H1 (cell line): ENCODE measurements around the gene UBR7. TPM values are rescaled to one million over a fixed set of nuclear protein-coding genes. Genes with fewer than 3 reads are reported as not detected.

Experiments used
- CTCF ChIA-PET: fragments of 300-600 bp; sonication (Branson Sonifier 250); formaldehyde crosslinking; loops from one replicate; lab custom pipeline; 2021; ENCODE audit not compliant: partially characterized antibody; lab: Charles Lee
- POLR2A ChIA-PET: fragments of 300-600 bp; sonication (Branson Sonifier 250); formaldehyde crosslinking; loops from one replicate; lab custom pipeline; 2021; ENCODE audit warnings: inconsistent platforms; ENCODE audit not compliant: partially characterized antibody; lab: Charles Lee
- DNase-seq, 2 experiments: peaks; one replicate each; pipeline versions ENCODE4 v3.0.0 to v3.0.0-alpha.2; 2010 to 2022; ENCODE audit warnings: low spot score in 2 of 2, low read depth in 1 of 2, mixed read lengths in 1 of 2
- FAIRE-seq: peaks from 2 replicates; lab custom pipeline; 2011; peaks lifted over from hg19 to GRCh38; lab: Jason Lieb, UNC
- H2AFZ ChIP-seq: 2 replicates; pipeline ENCODE4 v1.8.1; 2012; ENCODE audit warnings: low read length, inconsistent platforms
- H2AK5ac ChIP-seq: 2 replicates; pipeline ENCODE4 v1.6.1; 2013; ENCODE audit warnings: low read depth, low read length
- H2BK120ac ChIP-seq: replicated peaks from 2 replicates; pipeline ENCODE3; 2013; ENCODE audit warnings: low read depth, low read length, inconsistent platforms
- H2BK12ac ChIP-seq: 2 replicates; pipeline ENCODE4 v1.6.1; 2013; ENCODE audit warnings: low read depth, low read length
- H2BK15ac ChIP-seq: 2 replicates; pipeline ENCODE4 v1.6.1; 2013; ENCODE audit warnings: low read length
- H2BK20ac ChIP-seq: 2 replicates; pipeline ENCODE4 v1.6.1; 2013; ENCODE audit warnings: low read length
- H2BK5ac ChIP-seq: 2 replicates; pipeline ENCODE4 v1.6.1; 2013; ENCODE audit warnings: low read depth, low read length
- H3K14ac ChIP-seq: 2 replicates; pipeline ENCODE4 v1.6.1; 2013; ENCODE audit warnings: inconsistent platforms; ENCODE audit not compliant: insufficient read length
- H3K18ac ChIP-seq: 2 replicates; pipeline ENCODE4 v1.6.1; 2013; ENCODE audit warnings: low read length; ENCODE audit errors: extremely low read depth
- H3K23ac ChIP-seq: 2 replicates; pipeline ENCODE4 v1.6.1; 2013; ENCODE audit warnings: inconsistent platforms; ENCODE audit not compliant: insufficient read length
- H3K23me2 ChIP-seq: 2 replicates; pipeline ENCODE4 v1.6.1; 2013; ENCODE audit warnings: low read depth, low read length
- H3K27ac ChIP-seq: 2 replicates; pipeline ENCODE4 v1.6.1; 2011; ENCODE audit warnings: low read depth, low read length, inconsistent platforms
- H3K27me3 ChIP-seq, 4 experiments: replicated peaks in 1 of 4; 1 replicate in 1 of 4; 2 replicates in 3 of 4; pipeline versions ENCODE4 v1.6.1 to v1.8.1; 2011 to 2013; ENCODE audit warnings: low read length in 3 of 4, mild to moderate bottlenecking in 3 of 4, inconsistent platforms in 2 of 4, mixed read lengths in 2 of 4, moderate library complexity in 1 of 4; ENCODE audit not compliant: control insufficient read depth in 3 of 4, insufficient read depth in 3 of 4; ENCODE audit errors: extremely low read depth in 1 of 4
- H3K36me3 ChIP-seq, 4 experiments: 2 replicates each; pipeline versions ENCODE4 v1.6.1 to v1.8.1; 2011 to 2013; ENCODE audit warnings: mild to moderate bottlenecking in 4 of 4, low read length in 3 of 4, moderate library complexity in 2 of 4, control low read depth in 1 of 4, inconsistent platforms in 1 of 4; ENCODE audit not compliant: insufficient read depth in 4 of 4, control insufficient read depth in 2 of 4
- H3K4ac ChIP-seq: replicated peaks from 2 replicates; pipeline ENCODE3; 2013; ENCODE audit warnings: low read length, low read depth, mixed read lengths, inconsistent platforms; ENCODE audit not compliant: insufficient read length
- H3K4me1 ChIP-seq, 4 experiments: replicated peaks in 1 of 4; 1 replicate in 1 of 4; 2 replicates in 3 of 4; pipeline versions ENCODE4 v1.6.1 to v1.8.1; 2011 to 2013; ENCODE audit warnings: low read length in 3 of 4, inconsistent platforms in 2 of 4, mixed read lengths in 1 of 4; ENCODE audit not compliant: insufficient read depth in 4 of 4, control insufficient read depth in 3 of 4
- H3K4me2 ChIP-seq, 2 experiments: 2 replicates each; pipeline versions ENCODE4 v1.6.1 to v1.8.1; 2011 to 2013; ENCODE audit warnings: low read depth in 2 of 2, low read length in 2 of 2, control low read depth in 1 of 2, inconsistent platforms in 1 of 2, mild to moderate bottlenecking in 1 of 2; ENCODE audit not compliant: insufficient read depth in 1 of 2
- H3K4me3 ChIP-seq, 4 experiments: fragments of 200-600, 300-600 bp in 1 of 4; sonication (generic), shearing (Covaris generic), sonication (Bioruptor Twin) in 1 of 4; 2 replicates each; pipeline versions ENCODE4 v1.5.1 to v1.8.1; 2011 to 2016; ENCODE audit warnings: low read length in 4 of 4, low read depth in 3 of 4, control low read depth in 2 of 4, inconsistent platforms in 2 of 4, mild to moderate bottlenecking in 2 of 4, mixed read lengths in 1 of 4, moderate library complexity in 1 of 4; ENCODE audit not compliant: insufficient read depth in 2 of 4; ENCODE audit errors: extremely low read depth in 1 of 4
- H3K56ac ChIP-seq: replicated peaks from 2 replicates; pipeline ENCODE3; 2013; ENCODE audit warnings: low read depth, mild to moderate bottlenecking, mixed read lengths, low read length, inconsistent platforms; ENCODE audit not compliant: insufficient read length
- H3K79me1 ChIP-seq: 2 replicates; pipeline ENCODE4 v1.6.1; 2013; ENCODE audit warnings: low read depth, low read length, control low read depth
- H3K79me2 ChIP-seq, 2 experiments: 2 replicates each; pipeline versions ENCODE4 v1.6.1 to v1.8.1; 2012 to 2013; ENCODE audit warnings: low read length in 2 of 2, mild to moderate bottlenecking in 2 of 2, inconsistent platforms in 1 of 2; ENCODE audit not compliant: insufficient read depth in 2 of 2, control insufficient read depth in 1 of 2
- H3K9ac ChIP-seq, 4 experiments: replicated peaks in 1 of 4; 1 replicate in 1 of 4; 2 replicates in 3 of 4; pipeline versions ENCODE4 v1.6.1 to v1.8.1; 2011 to 2013; ENCODE audit warnings: low read depth in 3 of 4, low read length in 3 of 4, control low read depth in 2 of 4, mild to moderate bottlenecking in 2 of 4, moderate library complexity in 2 of 4, inconsistent platforms in 1 of 4; ENCODE audit errors: extremely low read depth in 1 of 4
- H3K9me3 ChIP-seq, 2 experiments: 2 replicates each; pipeline versions ENCODE4 v1.6.1 to v1.8.1; 2012 to 2013; ENCODE audit warnings: mild to moderate bottlenecking in 2 of 2, moderate library complexity in 2 of 2, control low read depth in 1 of 2, inconsistent platforms in 1 of 2, low read depth in 1 of 2, low read length in 1 of 2, mixed read lengths in 1 of 2; ENCODE audit not compliant: insufficient read depth in 2 of 2
- H4K20me1 ChIP-seq, 2 experiments: replicated peaks in 1 of 2; 2 replicates each; pipeline versions ENCODE3 to v1.8.1; 2011 to 2013; ENCODE audit warnings: inconsistent platforms in 2 of 2, low read length in 2 of 2, mild to moderate bottlenecking in 1 of 2; ENCODE audit not compliant: insufficient read depth in 2 of 2, control insufficient read depth in 1 of 2
- H4K5ac ChIP-seq: 2 replicates; pipeline ENCODE4 v1.6.1; 2013; ENCODE audit warnings: low read length, low read depth, mixed read lengths, inconsistent platforms; ENCODE audit not compliant: insufficient read length
- H4K8ac ChIP-seq: 2 replicates; pipeline ENCODE4 v1.8.0; 2013; ENCODE audit warnings: mild to moderate bottlenecking, moderate library complexity, low read length, inconsistent platforms; ENCODE audit not compliant: insufficient read depth; ENCODE audit errors: extremely low read depth
- H4K91ac ChIP-seq: replicated peaks from 2 replicates; pipeline ENCODE3; 2013; ENCODE audit warnings: low read length, mixed read lengths, inconsistent platforms; ENCODE audit not compliant: insufficient read length
- CHD2 ChIP-seq: IDR thresholded peaks from 2 replicates; pipeline ENCODE4 v1.6.1; 2012; ENCODE audit warnings: low read length, improper control_type of control experiment
- GTF2F1 ChIP-seq: IDR thresholded peaks from 2 replicates; pipeline ENCODE4 v1.6.1; 2012; ENCODE audit warnings: low read depth, low read length, improper control_type of control experiment, borderline replicate concordance
- KDM5A ChIP-seq: fragments of 200-600 bp; IDR thresholded peaks from 2 replicates; pipeline ENCODE4 v1.7.1; 2012; ENCODE audit warnings: mild to moderate bottlenecking, low read length, inconsistent platforms, mixed read lengths
- PHF8 ChIP-seq: fragments of 200-600 bp; sonication (generic); conservative IDR thresholded peaks from 2 replicates; pipeline ENCODE4 v1.7.1; 2012; ENCODE audit warnings: low read depth, mild to moderate bottlenecking, inconsistent platforms, low read length, moderate library complexity
- POLR2AphosphoS5 ChIP-seq: IDR thresholded peaks from 2 replicates; pipeline ENCODE4 v1.6.1; 2011; ENCODE audit warnings: low read depth, low read length
- TBP ChIP-seq: IDR thresholded peaks from 2 replicates; pipeline ENCODE4 v1.6.1; 2011; ENCODE audit warnings: low read depth, low read length, improper control_type of control experiment
- WGBS, 2 experiments: shearing (Covaris generic) in 1 of 2; methylation state at CpG; one replicate each; pipeline versions ENCODE4 v1.1.6 to v1.1.7; 2013 to 2015; ENCODE audit warnings: low lambda C conversion rate in 2 of 2, mixed read lengths in 2 of 2, inconsistent platforms in 1 of 2, low coverage in 1 of 2, missing lambda C conversion rate in 1 of 2; ENCODE audit not compliant: insufficient replicate concordance in 2 of 2, insufficient coverage in 1 of 2, insufficient read length in 1 of 2; ENCODE audit errors: extremely low coverage in 1 of 2, missing lambda C conversion rate in 1 of 2; 5-methylcytosine and 5-hydroxymethylcytosine counted together
- polyA plus RNA-seq, 7 experiments: library from polyadenylated mRNA; depleted of rRNA in 3 of 7; stranded (reverse) in 5 of 7; unstranded in 2 of 7; fragments of >200 nt in 5 of 7; fragments of 200-250 nt in 2 of 7; gene quantifications; 1 replicate in 5 of 7; 2 replicates in 1 of 7; 4 replicates in 1 of 7; pipeline versions ENCODE4 v1.2.1 to v1.2.3, GENCODE V29; 2011 to 2013; ENCODE audit warnings: missing spikeins in 2 of 7, mixed read lengths in 2 of 7
- total RNA-seq: library from RNA; stranded (reverse); fragmentation: NEBNext Ultra II Directional; extraction: Animal tissue kit (Norgen Biotek cat#: 25700); gene quantifications from 2 replicates; pipeline ENCODE4 v1.2.1, GENCODE V29; 2021
- TF ChIP-seq, protein P1 (sequence below), 3 experiments: IDR thresholded peaks; 1 replicate in 2 of 3; 2 replicates in 1 of 3; pipeline versions ENCODE4 v1.5.1 to v1.6.1; 2011; ENCODE audit warnings: low read length in 3 of 3, mild to moderate bottlenecking in 3 of 3, inconsistent platforms in 2 of 3, low read depth in 1 of 3, moderate library complexity in 1 of 3; ENCODE audit not compliant: insufficient read depth in 1 of 3; ENCODE audit errors: control extremely low read depth in 1 of 3
- TF ChIP-seq, protein P2 (sequence below): IDR thresholded peaks from 2 replicates; pipeline ENCODE4 v1.6.1; 2011; ENCODE audit warnings: low read length, improper control_type of control experiment

The UBR7 gene
- total and polyA plus RNA-seq, 2 of the 8 experiments (the other 6 are each of a cell fraction or from before 2014, with no cell fraction given), result 20.1 to 28.4 TPM

DNA sequence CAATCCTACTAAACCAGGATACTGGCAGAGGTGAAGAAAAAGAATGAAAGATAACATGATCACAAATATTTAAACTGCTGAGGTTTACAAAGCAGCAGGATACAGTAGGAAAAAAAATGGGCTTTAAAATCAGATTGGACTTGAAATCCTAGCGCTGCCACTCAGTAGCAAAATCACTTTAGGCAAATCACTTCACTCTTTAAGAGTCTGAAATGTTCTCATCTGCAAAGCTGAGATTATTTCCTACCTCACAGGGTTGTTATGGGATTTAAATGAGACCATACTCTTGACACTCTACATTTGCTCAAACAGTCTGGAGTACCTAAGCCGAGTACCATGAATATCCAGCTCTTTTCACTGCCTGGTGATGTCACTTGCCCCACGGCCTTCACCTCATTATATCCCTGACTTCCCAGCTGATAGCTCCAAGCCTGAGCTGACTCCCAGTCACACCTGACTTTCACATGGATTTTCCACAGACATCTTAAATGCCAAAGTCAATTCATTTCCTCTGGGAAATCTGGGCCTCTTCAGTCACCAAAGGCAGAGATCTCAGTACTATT, 60.2 kb downstream of the UBR7 start:
- H3K79me1 ChIP-seq, result peaks cover 2% of the 10 kb centered on the region; the same call in 1 of the 2 replicates
- H3K14ac ChIP-seq, result no peak overlapping the region
- H2AFZ ChIP-seq, result no peak overlapping the region
- no peak overlapping the region for H3K4me2 ChIP-seq
- peaks cover 0 to 8% (median 2%) of the 10 kb centered on the region in 4 experiments; a peak in 4 of 8 replicates for H3K36me3 ChIP-seq
- CTCF ChIA-PET, result interaction anchor here (0.7 to 0.8 kb wide), 2 partner anchors 9 to 51 kb away, joined by 3 read pairs; no protein-coding TSS in a partner anchor
- H2BK5ac ChIP-seq, result no peak overlapping the region
- H3K9me3 ChIP-seq, result no peaks in the 10 kb centered on the region
- H2BK20ac ChIP-seq, result no peak overlapping the region
- H2BK15ac ChIP-seq, result no peak overlapping the region
- no peak overlapping the region for H3K56ac ChIP-seq
- H2AK5ac ChIP-seq, result no peak overlapping the region
- H4K20me1 ChIP-seq, result peaks cover 0 to 2% of the 10 kb centered on the region in 2 experiments
- FAIRE-seq (no peak), DNase-seq (no peak)
- no peak overlapping the region for H4K5ac ChIP-seq
- H3K23me2 ChIP-seq, result no peaks in the 10 kb centered on the region; the same call in 1 of the 2 replicates
- H3K27me3 ChIP-seq, result no peaks in the 10 kb centered on the region
- no peak overlapping the region for H4K8ac ChIP-seq
- no peak overlapping the region for H4K91ac ChIP-seq
- no peak overlapping the region for H3K18ac ChIP-seq
- no peaks in the 10 kb centered on the region for H3K4me1 ChIP-seq
- H2BK12ac ChIP-seq, result no peak overlapping the region
- H3K4me3 ChIP-seq, result no peak overlapping the region
- no peak overlapping the region for H3K27ac ChIP-seq
- 88% methylated on average over 3 of the region's 3 CpGs; no CpG with 5 or more reads in 1 of the 2 experiments for WGBS, 2 experiments
- H3K9ac ChIP-seq, result no peak overlapping the region
- peaks cover 0 to 2% of the 10 kb centered on the region in 2 experiments; a peak in 1 of 4 replicates for H3K79me2 ChIP-seq
- no peak overlapping the region for H3K23ac ChIP-seq
- H3K4ac ChIP-seq, result no peak overlapping the region
- no peak overlapping the region for H2BK120ac ChIP-seq
- POLR2A ChIA-PET, result interaction anchor here (1.0 kb wide), 1 partner anchor 13 kb away, joined by 4 read pairs; no protein-coding TSS in a partner anchor
- no peak for TF ChIP-seq TBP
- TF ChIP-seq POLR2AphosphoS5, result no peak
- no peak for TF ChIP-seq KDM5A
- no peak for TF ChIP-seq PHF8
- no peak for TF ChIP-seq GTF2F1
- TF ChIP-seq, protein P1, sequence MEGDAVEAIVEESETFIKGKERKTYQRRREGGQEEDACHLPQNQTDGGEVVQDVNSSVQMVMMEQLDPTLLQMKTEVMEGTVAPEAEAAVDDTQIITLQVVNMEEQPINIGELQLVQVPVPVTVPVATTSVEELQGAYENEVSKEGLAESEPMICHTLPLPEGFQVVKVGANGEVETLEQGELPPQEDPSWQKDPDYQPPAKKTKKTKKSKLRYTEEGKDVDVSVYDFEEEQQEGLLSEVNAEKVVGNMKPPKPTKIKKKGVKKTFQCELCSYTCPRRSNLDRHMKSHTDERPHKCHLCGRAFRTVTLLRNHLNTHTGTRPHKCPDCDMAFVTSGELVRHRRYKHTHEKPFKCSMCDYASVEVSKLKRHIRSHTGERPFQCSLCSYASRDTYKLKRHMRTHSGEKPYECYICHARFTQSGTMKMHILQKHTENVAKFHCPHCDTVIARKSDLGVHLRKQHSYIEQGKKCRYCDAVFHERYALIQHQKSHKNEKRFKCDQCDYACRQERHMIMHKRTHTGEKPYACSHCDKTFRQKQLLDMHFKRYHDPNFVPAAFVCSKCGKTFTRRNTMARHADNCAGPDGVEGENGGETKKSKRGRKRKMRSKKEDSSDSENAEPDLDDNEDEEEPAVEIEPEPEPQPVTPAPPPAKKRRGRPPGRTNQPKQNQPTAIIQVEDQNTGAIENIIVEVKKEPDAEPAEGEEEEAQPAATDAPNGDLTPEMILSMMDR (IDR thresholded peaks at IDR 0.05; ENCODE audit: control extremely low read depth in 1 of 3, insufficient read depth in 1 of 3, low read depth in 1 of 3, low read length in 3 of 3), result no peak
- TF ChIP-seq CHD2, result no peak
- TF ChIP-seq, protein P2, sequence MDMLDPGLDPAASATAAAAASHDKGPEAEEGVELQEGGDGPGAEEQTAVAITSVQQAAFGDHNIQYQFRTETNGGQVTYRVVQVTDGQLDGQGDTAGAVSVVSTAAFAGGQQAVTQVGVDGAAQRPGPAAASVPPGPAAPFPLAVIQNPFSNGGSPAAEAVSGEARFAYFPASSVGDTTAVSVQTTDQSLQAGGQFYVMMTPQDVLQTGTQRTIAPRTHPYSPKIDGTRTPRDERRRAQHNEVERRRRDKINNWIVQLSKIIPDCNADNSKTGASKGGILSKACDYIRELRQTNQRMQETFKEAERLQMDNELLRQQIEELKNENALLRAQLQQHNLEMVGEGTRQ, result no peak
